ENCODE results near the gene GRAMD2A. TPM values are rescaled to one million over a fixed set of nuclear protein-coding genes. Genes with fewer than 3 reads are reported as not detected.

The GRAMD2A gene
- total RNA-seq, 8 experiments from 2014 or later = 0.13 to 2.3 (median 0.69) TPM

DNA sequence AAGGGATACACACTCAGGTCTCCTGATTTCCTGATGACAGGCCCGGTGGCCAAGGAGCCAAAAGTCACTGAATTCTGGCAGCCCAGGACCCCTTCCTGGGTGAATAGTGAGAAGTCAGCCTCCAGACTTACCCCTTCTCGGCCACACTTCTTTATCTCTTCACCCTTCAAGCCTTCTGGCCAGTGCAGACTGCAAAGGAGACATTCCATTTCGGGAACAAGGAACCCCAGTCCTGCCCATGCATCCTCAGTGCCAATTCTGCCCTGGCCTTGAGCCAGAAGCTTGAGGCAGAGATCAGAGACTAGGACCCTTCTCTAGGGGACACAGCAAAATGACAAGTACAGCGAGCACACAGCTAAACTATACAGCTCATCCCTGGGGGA lies 28.8 kb downstream of the GRAMD2A start:
- ATAC-seq (replicated peaks in 6 of 8) = no peak
- 34 to 67% (median 40%) methylated on average over 1 to 3 of the region's 4 CpGs; no CpG with 5 or more reads in 7 of the 10 experiments for WGBS, 10 experiments
- in situ Hi-C loops (cut with MboI; ENCODE audit: low pct_unique_long_range_greater_than_20kb in 2 of 9, low sequenced_read_pairs in 9 of 9, unreplicated experiment in 9 of 9) = loop anchor here in 4 of 9 experiments (25.0 kb wide), 5 partner anchors 331 to 706 kb away; partner anchors contain the start of gene NR2E3 (in 1 of the 4)
- Histone ChIP-seq H3K27ac (no peak overlapping the region), H3K4me1 (replicated peaks in 1 of 2) (no peaks in the 10 kb centered on the region), H3K4me3 (no peak overlapping the region)

DNA sequence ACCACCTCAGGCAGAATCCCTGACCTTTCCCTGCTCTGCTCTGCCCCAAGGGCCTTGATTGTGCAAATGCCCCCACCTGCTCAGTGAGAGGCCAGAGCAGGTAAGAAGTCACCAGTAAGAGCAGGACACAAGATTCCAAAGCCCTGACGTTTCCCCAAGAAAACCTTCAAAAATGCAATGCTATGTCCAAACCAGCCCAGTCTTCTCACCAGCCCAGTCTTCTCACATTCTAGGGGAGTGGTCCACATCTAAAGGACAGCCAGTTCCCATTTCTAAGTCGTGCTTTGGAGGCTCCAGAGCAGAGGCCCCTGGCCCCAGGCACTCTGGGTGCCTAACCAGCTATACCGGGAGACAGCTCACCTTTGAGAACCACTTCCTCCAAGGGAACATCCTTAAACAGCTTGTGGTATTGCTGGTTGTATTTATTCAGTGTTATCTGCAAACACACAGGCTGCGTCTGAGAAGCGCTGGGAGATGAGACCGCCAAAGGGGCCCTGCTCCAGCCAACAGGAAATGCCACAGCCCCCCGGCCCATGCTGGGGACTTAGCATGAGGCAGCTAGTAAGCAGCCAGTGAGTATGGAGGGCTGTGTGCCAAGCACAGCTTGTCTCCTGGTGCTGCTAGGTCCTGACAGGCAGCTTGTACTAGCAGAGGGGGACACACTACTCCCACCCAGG lies 29.3 kb downstream of the GRAMD2A start:
- peak in 1 of 8 experiments; percentile 83 for ATAC-seq (replicated peaks in 6 of 8)
- 0 to 71% (median 61%) methylated on average over 1 to 3 of the region's 7 CpGs; no CpG with 5 or more reads in 5 of the 10 experiments for WGBS, 10 experiments
- Histone ChIP-seq H3K4me1 (replicated peaks in 1 of 2) (no peaks in the 10 kb centered on the region), H3K4me3 (no peak overlapping the region), H3K27ac (no peak overlapping the region)
- in situ Hi-C loops (cut with MboI; ENCODE audit: low pct_unique_long_range_greater_than_20kb in 2 of 9, low sequenced_read_pairs in 9 of 9, unreplicated experiment in 9 of 9) = loop anchor here in 4 of 9 experiments (25.0 kb wide), 5 partner anchors 331 to 706 kb away; partner anchors contain the start of gene NR2E3 (in 1 of the 4)

DNA sequence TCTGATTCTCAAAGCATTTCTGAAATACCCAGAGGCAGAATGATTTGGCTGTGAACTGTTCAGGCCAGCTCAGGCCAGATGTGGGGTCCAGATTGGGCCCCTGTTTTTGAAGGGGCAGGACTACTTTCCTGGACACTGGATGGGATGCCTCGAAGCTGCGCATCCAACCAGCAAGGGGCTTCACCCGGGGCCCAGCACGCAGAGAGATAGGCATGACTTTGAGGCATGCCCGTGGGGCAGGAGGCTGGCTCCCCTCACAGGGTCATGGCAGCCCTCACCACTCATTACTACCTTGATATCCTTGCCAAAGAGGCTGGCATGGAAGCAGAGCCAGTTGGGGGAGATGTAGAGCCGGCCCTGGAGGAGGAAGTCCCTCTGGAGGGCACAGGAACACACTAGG lies 30.1 kb downstream of the GRAMD2A start:
- in situ Hi-C loops (cut with MboI; ENCODE audit: low pct_unique_long_range_greater_than_20kb in 2 of 9, low sequenced_read_pairs in 9 of 9, unreplicated experiment in 9 of 9) = loop anchor here in 4 of 9 experiments (25.0 kb wide), 5 partner anchors 330 to 705 kb away; partner anchors contain the start of gene NR2E3 (in 1 of the 4)
- 71 to 100% (median 80%) methylated on average over 1 to 5 of the region's 6 CpGs; no CpG with 5 or more reads in 4 of the 10 experiments for WGBS, 10 experiments
- no peak overlapping the region for H3K4me3 ChIP-seq
- no peak overlapping the region for H3K27ac ChIP-seq
- ATAC-seq (replicated peaks in 6 of 8) = no peak
- H3K4me1 ChIP-seq (replicated peaks in 1 of 2) = no peaks in the 10 kb centered on the region

DNA sequence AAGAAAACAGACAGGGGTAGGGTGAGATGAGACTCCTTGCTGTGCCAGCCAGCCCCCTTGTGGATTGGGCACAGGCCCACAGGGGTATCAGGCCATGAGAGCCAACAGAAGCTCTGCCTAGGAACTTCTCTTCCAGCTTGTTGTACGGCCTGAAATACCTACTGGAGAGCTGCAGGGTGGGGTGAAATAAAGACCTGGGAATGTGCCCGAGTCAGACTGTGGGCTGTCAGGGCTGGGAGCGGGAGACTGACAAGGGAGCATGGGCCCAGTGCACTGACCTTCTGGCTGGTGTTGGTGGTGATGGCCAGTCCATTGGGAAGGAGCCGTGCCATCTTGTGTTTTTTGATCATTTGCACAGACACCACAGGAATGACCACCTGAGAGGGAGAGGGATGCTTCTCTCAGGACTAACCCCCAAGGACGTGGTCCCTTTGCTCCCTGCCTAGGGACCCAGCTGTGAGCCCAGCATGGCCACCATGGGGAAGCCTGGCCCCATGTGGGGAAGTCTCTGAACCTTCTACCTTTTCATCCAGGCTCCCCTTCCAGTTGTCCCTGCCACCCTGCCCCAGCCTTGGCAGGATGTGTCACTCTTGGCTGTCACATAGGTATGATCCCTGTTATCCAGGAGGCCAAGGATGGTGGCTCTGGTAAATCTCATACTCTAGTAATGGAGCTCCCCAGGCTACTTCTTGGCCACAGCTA lies 30.7 kb downstream of the GRAMD2A start:
- no peaks in the 10 kb centered on the region for H3K4me1 ChIP-seq (replicated peaks in 1 of 2)
- H3K27ac ChIP-seq = no peak overlapping the region
- no peak for ATAC-seq (replicated peaks in 6 of 8)
- 40 to 93% (median 63%) methylated on average over 1 to 2 of the region's 5 CpGs; no CpG with 5 or more reads in 5 of the 10 experiments for WGBS, 10 experiments
- H3K4me3 ChIP-seq = no peak overlapping the region
- in situ Hi-C loops (cut with MboI; ENCODE audit: low pct_unique_long_range_greater_than_20kb in 2 of 9, low sequenced_read_pairs in 9 of 9, unreplicated experiment in 9 of 9) = loop anchor here in 4 of 9 experiments (25.0 kb wide), 5 partner anchors 330 to 705 kb away; partner anchors contain the start of gene NR2E3 (in 1 of the 4)

DNA sequence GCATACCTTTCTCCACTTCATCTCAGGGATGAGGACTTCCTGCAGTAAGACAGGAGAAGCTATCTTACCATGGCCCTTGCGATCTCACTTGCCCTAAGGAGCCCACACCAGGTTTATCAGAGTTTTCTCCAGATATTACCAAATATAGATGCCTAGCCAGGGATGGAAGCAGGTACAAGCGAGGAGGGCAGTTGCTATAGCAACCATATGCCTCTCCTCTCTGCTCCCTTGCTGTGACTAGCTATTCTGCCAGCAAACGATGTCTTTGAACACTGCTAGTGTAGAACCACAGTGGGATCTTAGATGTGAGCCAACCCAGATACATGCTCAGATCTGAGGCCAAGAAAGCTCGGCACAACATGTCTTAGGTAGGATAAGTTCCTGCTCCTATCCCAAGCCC lies 33.9 kb downstream of the GRAMD2A start:
- WGBS, 10 experiments = 0 to 100% (median 40%) methylated on average over 1 to 3 of the region's 4 CpGs; no CpG with 5 or more reads in 5 of the 10 experiments
- Histone ChIP-seq H3K27ac (no peak overlapping the region), H3K4me1 (replicated peaks in 1 of 2) (no peaks in the 10 kb centered on the region), H3K4me3 (no peak overlapping the region)
- peak in 3 of 8 experiments; percentile 19 to 47 (median 29) for ATAC-seq (replicated peaks in 6 of 8)
- in situ Hi-C loops (cut with MboI; ENCODE audit: low pct_unique_long_range_greater_than_20kb in 2 of 9, low sequenced_read_pairs in 9 of 9, unreplicated experiment in 9 of 9) = loop anchor here in 4 of 9 experiments (25.0 kb wide), 5 partner anchors 326 to 701 kb away; partner anchors contain the start of gene NR2E3 (in 1 of the 4)

DNA sequence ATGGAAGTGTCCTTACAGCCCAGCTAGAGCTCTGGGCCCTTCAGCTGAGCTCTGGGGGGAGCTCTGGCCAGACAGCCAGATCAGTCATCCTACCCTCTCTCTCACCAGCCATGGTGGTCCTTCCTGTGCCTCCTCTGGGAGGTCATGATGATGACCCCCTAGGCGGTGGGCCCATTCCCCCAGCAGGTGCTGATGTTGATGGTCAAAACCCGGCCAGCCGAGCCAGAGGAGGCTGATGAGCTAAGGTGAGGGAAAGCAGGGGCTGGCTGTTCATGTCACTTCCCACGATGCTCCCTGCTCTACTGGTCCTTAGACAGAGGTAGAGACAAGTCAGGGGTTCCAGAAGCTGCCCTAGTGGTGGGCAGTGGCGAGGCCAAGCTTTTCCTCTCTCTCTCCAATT lies 35.0 kb downstream of the GRAMD2A start:
- H3K4me3 ChIP-seq = no peak overlapping the region
- no peak for ATAC-seq (replicated peaks in 6 of 8)
- 17 to 100% (median 94%) methylated on average over 1 to 5 of the region's 5 CpGs; no CpG with 5 or more reads in 5 of the 10 experiments for WGBS, 10 experiments
- H3K4me1 ChIP-seq (replicated peaks in 1 of 2) = no peaks in the 10 kb centered on the region
- in situ Hi-C loops (cut with MboI; ENCODE audit: low pct_unique_long_range_greater_than_20kb in 2 of 9, low sequenced_read_pairs in 9 of 9, unreplicated experiment in 9 of 9) = loop anchor here in 4 of 9 experiments (25.0 kb wide), 5 partner anchors 325 to 700 kb away; partner anchors contain the start of gene NR2E3 (in 1 of the 4)
- no peak overlapping the region for H3K27ac ChIP-seq

DNA sequence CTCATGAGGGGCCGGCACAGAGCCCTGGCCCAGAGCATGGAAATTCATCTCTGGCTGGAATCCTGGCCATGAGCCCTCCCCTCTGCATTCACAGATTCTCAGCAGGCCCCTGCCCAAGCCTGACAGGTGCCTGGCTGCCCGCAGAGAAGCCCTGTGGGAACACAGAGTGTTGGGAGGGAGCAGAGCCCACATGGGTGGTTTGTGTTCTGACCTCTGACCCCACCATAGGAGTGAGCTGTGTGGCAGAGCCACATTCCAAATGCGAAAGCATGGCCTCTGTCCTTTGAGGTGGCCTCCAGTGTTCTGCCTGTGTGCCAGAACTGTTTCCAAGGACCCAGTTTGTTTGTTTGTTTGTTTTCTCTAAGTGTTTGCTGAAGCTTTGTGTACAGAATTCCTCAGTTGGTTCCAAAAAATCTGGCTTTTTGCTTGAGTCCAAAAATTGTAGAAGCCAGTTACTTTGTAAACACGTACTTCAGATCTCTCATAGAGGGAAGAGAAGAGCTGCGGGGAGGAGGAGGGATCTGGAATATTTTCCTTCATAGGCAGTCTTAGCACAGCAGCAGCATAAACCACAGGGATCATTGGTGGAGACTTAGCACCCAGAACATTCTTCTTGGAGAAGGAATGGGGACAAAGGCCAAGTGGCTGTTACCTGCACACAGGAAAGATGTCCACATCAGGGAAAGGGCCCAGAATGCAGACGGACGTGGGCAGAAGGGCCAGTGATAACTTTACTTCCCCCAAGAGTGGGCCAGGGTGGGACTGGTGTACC lies 36.0 kb downstream of the GRAMD2A start:
- ATAC-seq (replicated peaks in 6 of 8) = no peak
- Histone ChIP-seq H3K27ac (no peak overlapping the region), H3K4me3 (no peak overlapping the region), H3K4me1 (replicated peaks in 1 of 2) (no peaks in the 10 kb centered on the region)
- in situ Hi-C loops (cut with MboI; ENCODE audit: low pct_unique_long_range_greater_than_20kb in 2 of 9, low sequenced_read_pairs in 9 of 9, unreplicated experiment in 9 of 9) = loop anchor here in 4 of 9 experiments (25.0 kb wide), 5 partner anchors 324 to 699 kb away; partner anchors contain the start of gene NR2E3 (in 1 of the 4)
- 20 to 100% (median 84%) methylated on average over 1 to 4 of the region's 7 CpGs for WGBS, 10 experiments

DNA sequence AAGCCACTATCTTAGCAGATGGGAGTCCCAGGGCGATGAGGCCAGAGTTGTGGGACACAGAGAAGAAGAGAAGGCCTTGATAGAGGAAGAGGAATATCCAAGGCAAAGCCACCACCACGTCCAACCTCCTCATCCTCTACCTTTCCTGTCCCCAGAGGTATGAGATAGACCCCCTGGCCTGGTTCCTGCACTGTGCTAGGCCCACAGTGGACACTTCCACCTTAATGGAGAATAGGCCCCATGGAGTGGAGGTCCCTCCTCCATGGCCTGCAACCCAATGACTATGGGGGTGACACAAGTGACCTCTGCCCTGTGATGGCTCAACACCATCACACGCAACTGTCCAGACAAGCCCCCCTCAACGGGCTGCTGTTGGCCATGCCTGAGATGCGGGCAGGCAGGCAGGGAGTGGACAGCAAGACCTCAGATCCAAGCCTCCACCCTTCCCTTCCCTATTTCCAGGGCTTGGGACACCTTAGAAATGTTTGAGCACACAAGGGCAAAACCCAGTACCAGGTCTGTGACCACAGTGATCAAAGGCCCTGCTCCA lies 36.8 kb downstream of the GRAMD2A start:
- in situ Hi-C loops (cut with MboI; ENCODE audit: low pct_unique_long_range_greater_than_20kb in 2 of 9, low sequenced_read_pairs in 9 of 9, unreplicated experiment in 9 of 9) = loop anchor here in 4 of 9 experiments (25.0 kb wide), 5 partner anchors 323 to 698 kb away; partner anchors contain the start of gene NR2E3 (in 1 of the 4)
- no peak overlapping the region for H3K4me3 ChIP-seq
- no peak overlapping the region for H3K27ac ChIP-seq
- 60 to 100% (median 79%) methylated on average over 1 to 2 of the region's 5 CpGs; no CpG with 5 or more reads in 3 of the 10 experiments for WGBS, 10 experiments
- H3K4me1 ChIP-seq (replicated peaks in 1 of 2) = peaks cover 0 to 1% of the 10 kb centered on the region in 2 donors
- no peak for ATAC-seq (replicated peaks in 6 of 8)

DNA sequence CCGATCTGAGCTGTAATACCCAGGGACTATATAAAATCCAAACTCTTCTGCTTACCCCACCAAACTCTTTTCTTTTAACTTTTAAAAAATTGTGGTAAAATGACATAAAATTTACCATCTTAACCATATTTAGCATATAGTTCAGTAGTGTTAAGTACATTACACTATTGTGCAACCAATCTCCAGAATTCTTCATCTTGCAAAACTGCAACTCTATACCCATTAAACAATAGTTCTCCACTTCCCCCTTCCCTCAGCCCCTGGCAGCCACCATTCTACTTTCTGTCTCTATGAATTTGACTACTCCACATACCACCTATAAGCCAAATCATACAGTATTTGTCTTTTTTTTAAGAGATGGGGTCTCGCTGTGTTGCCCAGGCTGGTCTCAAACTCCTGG lies 40.7 kb downstream of the GRAMD2A start:
- 43 to 100% (median 83%) methylated on average over 1 to 2 of the region's 2 CpGs for WGBS, 10 experiments
- Histone ChIP-seq H3K4me3 (no peak overlapping the region), H3K4me1 (replicated peaks in 1 of 2) (peaks cover 0 to 6% of the 10 kb centered on the region in 2 donors), H3K27ac (no peak overlapping the region)
- in situ Hi-C loops (cut with MboI; ENCODE audit: low pct_unique_long_range_greater_than_20kb in 2 of 9, low sequenced_read_pairs in 9 of 9, unreplicated experiment in 9 of 9) = loop anchor here in 4 of 9 experiments (25.0 kb wide), 5 partner anchors 320 to 695 kb away; partner anchors contain the start of gene NR2E3 (in 1 of the 4)
- ATAC-seq (replicated peaks in 6 of 8) = no peak

DNA sequence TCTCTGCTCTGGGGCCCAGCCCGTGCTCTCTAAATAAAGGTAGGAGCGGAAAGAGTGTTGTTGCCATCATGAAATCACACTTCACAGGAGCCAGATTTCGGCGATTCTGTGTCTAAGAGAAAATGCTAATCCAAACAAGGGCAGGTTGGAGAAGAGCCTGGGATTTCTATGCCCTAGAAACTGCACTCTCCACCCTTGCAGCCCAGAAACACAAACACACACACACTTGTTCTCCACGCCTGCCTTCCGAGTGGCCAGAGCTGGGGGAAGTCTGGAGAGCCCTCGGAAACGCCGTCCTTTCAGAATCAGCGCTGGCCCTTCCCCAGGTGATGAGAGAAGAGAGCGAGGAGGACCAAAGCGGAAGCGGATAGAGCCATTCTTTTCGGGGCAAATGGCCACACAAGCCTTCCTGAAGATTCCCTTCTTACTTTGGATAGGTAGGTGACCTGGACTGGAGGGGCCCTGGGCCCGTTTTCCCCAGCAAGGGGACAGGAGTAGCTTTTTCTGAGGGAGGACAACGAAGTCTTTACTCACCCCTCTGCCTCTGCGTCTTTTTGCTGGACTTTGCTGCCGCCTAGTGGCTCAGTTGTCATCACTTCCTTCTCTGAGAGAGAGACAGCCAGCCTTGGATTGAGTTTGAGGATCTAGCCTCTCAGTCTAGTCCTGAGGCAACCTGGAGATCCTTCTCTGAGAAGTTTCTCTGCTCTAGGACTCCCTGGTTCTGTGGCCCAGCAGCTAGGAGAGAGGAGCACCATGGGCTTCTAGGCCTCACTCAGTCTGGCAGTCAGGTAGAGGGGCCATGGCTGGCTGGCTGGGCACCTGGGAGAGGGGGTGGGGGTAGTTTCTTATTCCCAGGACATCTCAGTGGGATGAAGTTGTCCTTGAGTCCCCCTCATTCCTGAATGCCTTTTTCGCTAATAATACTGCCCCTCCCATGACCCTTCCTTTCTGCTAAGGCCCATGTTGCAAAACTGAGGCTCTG lies 41.7 kb downstream of the GRAMD2A start:
- in situ Hi-C loops (cut with MboI; ENCODE audit: low pct_unique_long_range_greater_than_20kb in 2 of 9, low sequenced_read_pairs in 9 of 9, unreplicated experiment in 9 of 9) = loop anchor here in 4 of 9 experiments (25.0 kb wide), 5 partner anchors 319 to 694 kb away; partner anchors contain the start of gene NR2E3 (in 1 of the 4)
- ATAC-seq (replicated peaks in 6 of 8) = peak; percentile 88 to 97 (median 96)
- peaks cover 0 to 6% of the 10 kb centered on the region in 2 donors for H3K4me1 ChIP-seq (replicated peaks in 1 of 2)
- H3K27ac ChIP-seq = no peak overlapping the region
- H3K4me3 ChIP-seq = peak overlapping the region in 2 of 5 donors; percentile 9 to 20
- 0 to 51% (median 37%) methylated on average over 1 to 12 of the region's 19 CpGs for WGBS, 10 experiments
